ENCODE data around the gene TM9SF1. TPM values are rescaled to one million over a fixed set of nuclear protein-coding genes. Genes with fewer than 3 reads are reported as not detected.

The TM9SF1 gene
- total RNA-seq, 1 donor from 2014 or later: 60.3 TPM

GRCh38 chr14:24177891-24178290 is 17.4 kb downstream of the TM9SF1 start:
- DNase-seq (ENCODE audit: low spot score): no peak
- Mint-ChIP-seq H3K36me3 (ENCODE audit: low read depth) (peaks cover 18% of the 10 kb centered on the region), H3K4me3 (ENCODE audit: unreplicated experiment) (no peak overlapping the region), H3K4me1 (ENCODE audit: low read depth) (no peaks in the 10 kb centered on the region), H3K9me3 (ENCODE audit: low read depth) (no peaks in the 10 kb centered on the region), H3K27me3 (ENCODE audit: low read depth) (no peaks in the 10 kb centered on the region), H3K27ac (ENCODE audit: unreplicated experiment) (no peak overlapping the region)
- no peak for TF ChIP-seq CTCF (IDR thresholded peaks at IDR 0.05)

- Mint-ChIP-seq H3K36me3 (ENCODE audit: low read depth) (peaks cover 15% of the 10 kb centered on the region), H3K27me3 (ENCODE audit: low read depth) (no peaks in the 10 kb centered on the region), H3K27ac (ENCODE audit: unreplicated experiment) (no peak overlapping the region), H3K4me1 (ENCODE audit: low read depth) (no peaks in the 10 kb centered on the region), H3K4me3 (ENCODE audit: unreplicated experiment) (no peak overlapping the region), H3K9me3 (ENCODE audit: low read depth) (no peaks in the 10 kb centered on the region)
- no peak for DNase-seq (ENCODE audit: low spot score)
- no peak for TF ChIP-seq CTCF (IDR thresholded peaks at IDR 0.05)
These were observed 18.0 kb downstream of the TM9SF1 start for GRCh38 chr14:24177041-24177825.

GRCh38 chr14:24176599-24176998 is 18.6 kb downstream of the TM9SF1 start:
- TF ChIP-seq CTCF (IDR thresholded peaks at IDR 0.05): no peak
- no peak for DNase-seq (ENCODE audit: low spot score)
- H3K9me3 Mint-ChIP-seq (ENCODE audit: low read depth): no peaks in the 10 kb centered on the region
- no peak overlapping the region for H3K4me3 Mint-ChIP-seq (ENCODE audit: unreplicated experiment)
- peaks cover 11% of the 10 kb centered on the region for H3K36me3 Mint-ChIP-seq (ENCODE audit: low read depth)
- no peak overlapping the region for H3K27ac Mint-ChIP-seq (ENCODE audit: unreplicated experiment)
- H3K4me1 Mint-ChIP-seq (ENCODE audit: low read depth): no peaks in the 10 kb centered on the region
- H3K27me3 Mint-ChIP-seq (ENCODE audit: low read depth): no peaks in the 10 kb centered on the region

GRCh38 chr14:24172871-24173281 is 22.4 kb downstream of the TM9SF1 start:
- Mint-ChIP-seq H3K27ac (ENCODE audit: unreplicated experiment) (no peak overlapping the region), H3K27me3 (ENCODE audit: low read depth) (no peaks in the 10 kb centered on the region), H3K36me3 (ENCODE audit: low read depth) (peaks cover 10% of the 10 kb centered on the region), H3K4me3 (ENCODE audit: unreplicated experiment) (no peak overlapping the region), H3K9me3 (ENCODE audit: low read depth) (no peaks in the 10 kb centered on the region), H3K4me1 (ENCODE audit: low read depth) (no peaks in the 10 kb centered on the region)
- no peak for TF ChIP-seq CTCF (IDR thresholded peaks at IDR 0.05)
- DNase-seq (ENCODE audit: low spot score): peak; percentile 79

GRCh38 chr14:24172261-24172860 is 22.9 kb downstream of the TM9SF1 start:
- peaks cover 13% of the 10 kb centered on the region for H3K36me3 Mint-ChIP-seq (ENCODE audit: low read depth)
- no peaks in the 10 kb centered on the region for H3K4me1 Mint-ChIP-seq (ENCODE audit: low read depth)
- no peaks in the 10 kb centered on the region for H3K27me3 Mint-ChIP-seq (ENCODE audit: low read depth)
- H3K4me3 Mint-ChIP-seq (ENCODE audit: unreplicated experiment): no peak overlapping the region
- no peak overlapping the region for H3K27ac Mint-ChIP-seq (ENCODE audit: unreplicated experiment)
- TF ChIP-seq CTCF (IDR thresholded peaks at IDR 0.05): no peak
- H3K9me3 Mint-ChIP-seq (ENCODE audit: low read depth): no peaks in the 10 kb centered on the region
- DNase-seq (ENCODE audit: low spot score): peak; percentile 83

Data from chondrocyte (in vitro differentiated cells).